Measurements from ENCODE around the gene ADCY2.

DNA sequence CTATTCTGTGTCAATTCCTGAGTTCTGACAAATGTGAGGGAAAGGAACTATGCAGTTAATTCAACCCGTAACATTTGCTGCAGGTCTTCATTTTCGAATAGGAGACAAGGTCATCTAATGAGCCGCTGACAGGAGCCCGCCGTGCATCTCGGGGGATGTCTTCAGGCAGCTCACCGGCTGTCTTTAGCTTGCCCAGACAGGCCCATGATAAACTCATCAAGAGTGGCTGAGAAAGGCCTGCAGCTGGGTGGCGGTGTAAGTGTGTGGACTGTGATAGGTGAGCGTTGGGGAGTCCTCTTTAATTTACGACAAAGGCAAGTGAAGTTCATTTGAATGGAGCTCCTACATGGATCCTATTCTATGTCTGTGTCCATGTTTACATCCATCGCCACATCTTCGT lies 190.5 kb downstream of the ADCY2 start:
- no peak for TF ChIP-seq POLR2A (IDR thresholded peaks at IDR 0.05; ENCODE audit: low read length)
- TF ChIP-seq GATA1 (IDR thresholded peaks at IDR 0.05; ENCODE audit: low read depth, low read length) = no peak
